Suppressor macrophage treated with lipopolysaccharide for 1 hour (primary cell): ENCODE results near the gene CNFN.
"Not testable (repeated sequence)": the region's sequence is repeated elsewhere in the genome, so short reads cannot be mapped to it uniquely, and the experiment has no call there.

Experiments used
- DNase-seq, 3 donors: peaks; one replicate each; pipeline ENCODE4 v3.0.0-alpha.2; 2020 to 2022

Gene CNFN

DNA sequence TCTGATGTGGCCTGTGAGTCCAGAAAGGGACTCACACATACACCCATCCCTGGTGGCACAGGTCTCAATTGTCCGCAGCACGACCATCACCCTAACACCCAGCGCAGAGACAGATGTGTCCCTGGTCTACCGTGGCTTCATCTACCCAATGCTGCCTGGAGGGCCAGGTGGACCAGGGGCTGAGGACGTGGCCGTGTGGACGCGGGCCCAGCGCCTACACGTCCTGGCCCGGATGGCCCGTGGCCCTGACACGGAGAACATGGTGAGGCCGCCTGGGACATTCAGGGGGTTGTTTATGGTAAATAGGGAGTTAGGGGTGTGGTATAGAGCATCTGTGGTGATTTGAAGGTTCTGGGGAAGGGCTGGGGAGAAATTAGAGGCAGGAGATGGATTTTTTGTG, 41.9 kb downstream of the CNFN start:
- DNase-seq, result no peak

DNA sequence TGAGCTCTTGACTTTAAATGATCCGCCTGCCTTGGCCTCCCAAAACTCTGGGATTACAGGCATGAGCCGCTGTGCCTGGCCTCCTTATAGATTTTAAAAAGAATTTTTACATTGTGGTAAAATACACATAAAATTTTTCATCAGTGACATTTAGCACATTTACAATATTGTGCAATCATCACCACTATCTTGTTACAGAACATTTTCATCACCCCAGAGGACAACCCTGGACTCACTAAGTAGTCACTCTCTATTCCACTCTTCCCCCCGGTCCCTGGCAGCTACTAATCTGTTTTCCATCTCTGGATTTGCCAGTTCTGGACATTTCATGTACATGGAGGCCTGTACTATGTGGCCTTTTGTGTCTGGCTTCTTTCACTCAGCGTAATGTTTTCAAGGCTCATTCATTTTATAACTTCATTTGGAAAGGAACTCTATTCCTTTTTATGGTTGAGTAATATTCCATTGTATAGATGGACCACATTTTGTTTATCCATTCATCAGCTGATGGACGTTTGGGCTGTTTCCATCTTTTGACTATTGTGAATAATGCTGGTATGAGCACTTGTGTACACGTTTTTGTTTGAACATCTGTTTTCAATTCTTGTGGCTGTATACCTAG, 44.8 kb downstream of the CNFN start:
- no peak for DNase-seq

- DNase-seq, result no peak
Measured at GRCh38 chr19:42344336-42344893, 45.7 kb downstream of the CNFN start.

GRCh38 chr19:42343344-42344110, 46.6 kb downstream of the CNFN start:
- DNase-seq, result no peak

GRCh38 chr19:42339922-42340321, 50.2 kb downstream of the CNFN start:
- DNase-seq, result not testable (repeated sequence)

- not testable (repeated sequence) for DNase-seq
Measured at GRCh38 chr19:42339126-42339860, 50.8 kb downstream of the CNFN start.
